ENCODE data around the gene TMPRSS11D.

Gene TMPRSS11D

DNA sequence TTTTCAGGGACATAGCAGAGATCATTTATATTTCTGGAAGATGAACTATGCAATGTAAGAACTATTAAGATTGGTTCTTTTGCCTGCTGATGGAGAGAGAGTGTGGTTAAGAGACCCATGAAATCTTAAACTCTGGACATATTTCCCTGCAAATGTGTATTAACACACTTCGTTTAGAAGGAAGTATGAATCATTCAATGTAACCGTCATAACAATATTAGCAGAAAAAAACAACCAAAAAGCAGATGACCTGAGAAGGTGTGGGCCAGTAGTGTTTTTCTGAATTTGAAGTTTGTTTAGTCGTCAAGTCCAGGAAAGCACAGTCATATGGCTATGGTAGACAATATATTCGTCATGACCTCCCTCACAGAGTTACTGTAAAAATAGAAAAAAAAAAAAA is 2.5 kb upstream of the TMPRSS11D start:
- DNase-seq (ENCODE audit: low read depth in 2 of 2) = no peak

- DNase-seq (ENCODE audit: low read depth in 2 of 2) = no peak
Measured at GRCh38 chr4:67885762-67886161, 2.0 kb upstream of the TMPRSS11D start.

GRCh38 chr4:67884701-67885100 is 899 bp upstream of the TMPRSS11D start:
- no peak for DNase-seq (ENCODE audit: low read depth in 2 of 2)

DNA sequence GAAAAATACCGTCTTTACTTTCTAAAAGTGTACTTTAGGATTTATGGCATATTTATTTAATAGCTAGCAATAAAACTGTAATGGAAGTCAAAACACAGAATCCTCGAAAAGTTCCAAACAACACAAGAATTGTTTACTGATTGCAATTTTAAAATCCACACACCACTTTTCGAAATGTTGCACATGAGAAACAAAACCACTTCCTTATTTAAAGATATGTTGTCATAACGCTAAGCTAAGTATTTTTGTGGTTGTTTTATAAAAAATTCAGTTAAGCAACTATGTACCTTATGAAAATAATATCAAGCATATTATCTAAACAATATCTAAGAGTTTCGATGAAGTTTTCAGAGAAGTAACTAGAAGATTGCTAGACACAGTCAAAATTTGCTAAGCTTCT is 344 bp downstream of the TMPRSS11D start:
- DNase-seq (ENCODE audit: low read depth in 2 of 2) = no peak

- no peak for DNase-seq (ENCODE audit: low read depth in 2 of 2)
Measured at GRCh38 chr4:67880866-67881610, 2.8 kb downstream of the TMPRSS11D start.

DNA sequence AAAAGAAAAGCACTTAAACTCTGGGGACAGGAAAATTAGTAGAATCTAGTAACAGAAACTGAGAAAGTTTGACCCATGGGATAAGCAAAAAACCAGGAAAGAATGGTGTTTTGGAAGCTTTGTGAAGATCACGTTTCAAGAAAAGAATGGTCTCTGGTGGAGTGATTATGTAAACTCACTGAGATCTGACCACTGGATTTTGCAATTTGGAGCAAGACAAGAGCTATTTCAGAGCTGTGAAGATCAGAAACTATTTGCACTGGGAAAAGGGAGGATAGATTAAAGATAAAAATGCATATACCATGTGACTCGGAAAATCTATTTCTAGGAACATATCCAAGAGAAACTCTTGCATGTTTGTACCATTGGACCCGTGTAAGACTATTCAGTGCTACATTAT is 4.3 kb downstream of the TMPRSS11D start:
- no peak for DNase-seq (ENCODE audit: low read depth in 2 of 2)

- DNase-seq (ENCODE audit: low read depth in 2 of 2) = no peak
Measured at GRCh38 chr4:67877086-67877485, 6.7 kb downstream of the TMPRSS11D start.

- no peak for DNase-seq (ENCODE audit: low read depth in 2 of 2)
Measured at GRCh38 chr4:67874986-67875385, 8.8 kb downstream of the TMPRSS11D start.

GRCh38 chr4:67873116-67873515 is 10.7 kb downstream of the TMPRSS11D start:
- DNase-seq (ENCODE audit: low read depth in 2 of 2) = no peak

GRCh38 chr4:67871867-67872266 is 11.9 kb downstream of the TMPRSS11D start:
- no peak for DNase-seq (ENCODE audit: low read depth in 2 of 2)

DNA sequence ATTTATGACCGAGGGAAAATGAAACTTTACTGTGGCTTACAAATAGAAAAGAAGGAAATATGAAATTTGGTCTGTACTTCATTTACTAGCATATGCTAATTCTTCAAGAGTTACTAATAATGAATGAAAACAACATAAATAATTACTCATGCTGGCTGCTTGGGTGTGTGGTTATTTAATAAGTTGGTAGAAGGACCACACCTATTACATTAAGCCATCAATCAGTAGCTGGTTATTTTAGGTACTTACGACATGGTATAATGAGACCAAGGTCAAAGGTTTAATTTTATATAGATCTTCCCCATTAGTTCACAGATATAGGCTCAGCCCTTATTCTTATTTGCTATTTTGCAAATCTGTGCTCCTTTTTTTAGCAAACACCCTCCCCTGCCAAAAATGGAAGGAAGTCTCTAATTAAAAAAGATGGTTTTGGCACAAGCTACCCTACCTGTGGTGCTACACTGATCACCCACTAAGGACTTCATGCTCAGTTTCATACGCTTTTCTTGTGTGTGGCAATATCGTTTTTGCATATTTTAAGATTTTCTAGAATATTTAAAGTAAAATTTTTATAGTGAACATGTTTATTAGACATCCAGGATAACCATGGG is 14.1 kb downstream of the TMPRSS11D start:
- no peak for DNase-seq (ENCODE audit: low read depth in 2 of 2)

GRCh38 chr4:67861513-67861912 is 22.3 kb downstream of the TMPRSS11D start:
- DNase-seq (ENCODE audit: low read depth in 2 of 2) = no peak

- DNase-seq (ENCODE audit: low read depth in 2 of 2) = no peak
Measured at GRCh38 chr4:67853336-67853735, 30.5 kb downstream of the TMPRSS11D start.

GRCh38 chr4:67820903-67821302 is 62.9 kb downstream of the TMPRSS11D start:
- DNase-seq (ENCODE audit: low read depth in 2 of 2) = no peak

GRCh38 chr4:67810011-67810410 is 73.8 kb downstream of the TMPRSS11D start:
- no peak for DNase-seq (ENCODE audit: low read depth in 2 of 2)

DNA sequence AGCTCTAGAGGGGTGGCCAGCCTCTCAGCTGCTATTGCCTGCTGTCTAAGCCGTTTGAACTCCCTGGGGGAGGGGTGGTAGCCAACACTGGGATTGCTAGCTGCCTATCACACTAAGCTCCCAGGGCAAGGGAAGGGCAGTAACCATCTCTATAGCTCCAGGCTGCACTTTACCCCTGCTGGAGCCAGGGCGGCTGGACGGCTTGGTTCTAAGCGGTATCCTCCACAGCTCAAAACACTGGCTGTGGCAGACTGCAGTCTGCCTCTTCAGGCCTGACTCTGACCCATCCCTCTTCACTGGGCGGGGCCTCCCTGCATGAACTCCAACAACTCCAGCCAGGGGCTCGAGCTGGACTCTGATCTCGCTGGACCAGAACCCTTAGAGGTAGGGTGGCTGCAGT is 74.3 kb downstream of the TMPRSS11D start:
- DNase-seq (ENCODE audit: low read depth in 2 of 2) = no peak

DNA sequence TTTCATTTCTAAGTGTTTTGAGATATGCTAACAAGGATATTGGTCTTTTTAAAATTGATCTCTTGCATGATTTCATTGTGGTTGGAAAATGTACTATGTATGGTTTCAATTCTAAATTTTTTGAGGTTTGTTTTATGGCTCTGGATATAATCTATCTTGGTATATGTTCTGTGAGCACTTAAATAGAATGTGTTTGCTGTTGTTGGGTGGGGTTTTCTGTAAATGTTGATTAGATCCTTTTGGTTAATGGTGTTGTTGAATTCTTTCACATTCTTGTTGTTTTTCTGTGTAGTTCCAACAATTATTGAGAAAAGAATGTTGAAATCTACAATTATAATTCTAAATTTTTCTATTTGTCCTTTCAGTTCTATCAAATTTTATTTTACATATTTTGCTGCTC is 87.0 kb downstream of the TMPRSS11D start:
- DNase-seq (ENCODE audit: low read depth in 2 of 2) = no peak

- DNase-seq (ENCODE audit: low read depth in 2 of 2) = no peak
Measured at GRCh38 chr4:67790721-67791120, 93.1 kb downstream of the TMPRSS11D start.

DNA sequence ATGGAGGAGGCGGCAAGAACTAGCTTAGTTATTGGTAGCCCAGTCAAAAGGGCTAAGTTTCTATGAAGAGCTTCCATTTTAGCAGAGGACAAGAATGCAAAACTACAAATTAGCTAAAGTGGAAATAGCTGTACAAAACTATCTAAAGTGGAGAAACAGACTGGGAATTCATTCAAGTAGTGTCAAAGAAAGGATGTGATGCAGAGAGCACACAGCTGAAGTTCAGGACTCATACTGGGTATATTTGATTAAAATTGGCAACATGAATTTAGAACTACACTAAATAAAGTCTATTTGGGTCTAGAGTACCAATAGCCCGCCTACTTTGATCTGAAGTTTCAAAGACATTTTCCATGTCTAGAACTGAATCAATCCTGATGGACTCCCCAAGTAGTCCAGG is 96.5 kb downstream of the TMPRSS11D start:
- DNase-seq (ENCODE audit: low read depth in 2 of 2) = no peak

DNA sequence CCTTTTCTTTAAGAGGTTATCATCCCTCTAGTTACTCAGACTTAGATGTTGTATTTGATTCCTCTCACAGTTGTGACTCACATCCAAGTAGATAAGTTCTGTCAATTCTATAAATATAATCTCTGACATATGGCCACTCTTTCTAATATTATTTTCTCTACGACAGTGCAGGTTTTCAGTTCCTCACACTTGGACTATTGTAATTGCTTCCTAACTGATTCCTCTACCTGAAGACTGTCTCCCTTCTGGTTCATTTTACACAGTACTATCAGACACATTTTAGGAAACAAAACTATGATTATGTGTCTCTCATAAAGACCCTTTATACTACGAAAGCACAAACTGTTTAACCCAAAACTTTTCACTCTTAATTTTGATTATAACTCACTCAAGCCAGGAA is 98.3 kb downstream of the TMPRSS11D start:
- no peak for DNase-seq (ENCODE audit: low read depth in 2 of 2)

DNA sequence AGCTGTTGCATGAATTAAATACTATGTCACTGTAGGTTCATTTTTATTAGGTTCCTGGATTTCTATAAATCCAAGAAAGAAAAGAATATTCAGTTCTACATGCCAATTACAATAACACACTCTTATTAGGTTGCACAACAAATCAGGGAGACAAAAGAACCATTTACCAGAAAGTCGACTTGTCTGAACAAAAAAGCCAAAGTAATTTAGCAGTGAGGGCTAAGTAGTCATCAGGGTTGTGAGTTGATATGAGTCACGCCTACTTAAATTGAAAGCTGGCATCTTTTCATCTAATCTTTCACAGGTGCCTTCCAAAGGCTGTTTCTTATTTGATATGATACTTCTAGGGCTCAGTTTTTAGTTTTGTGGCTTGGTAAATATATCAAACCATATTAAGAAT is 104.2 kb downstream of the TMPRSS11D start:
- DNase-seq (ENCODE audit: low read depth in 2 of 2) = no peak

DNA sequence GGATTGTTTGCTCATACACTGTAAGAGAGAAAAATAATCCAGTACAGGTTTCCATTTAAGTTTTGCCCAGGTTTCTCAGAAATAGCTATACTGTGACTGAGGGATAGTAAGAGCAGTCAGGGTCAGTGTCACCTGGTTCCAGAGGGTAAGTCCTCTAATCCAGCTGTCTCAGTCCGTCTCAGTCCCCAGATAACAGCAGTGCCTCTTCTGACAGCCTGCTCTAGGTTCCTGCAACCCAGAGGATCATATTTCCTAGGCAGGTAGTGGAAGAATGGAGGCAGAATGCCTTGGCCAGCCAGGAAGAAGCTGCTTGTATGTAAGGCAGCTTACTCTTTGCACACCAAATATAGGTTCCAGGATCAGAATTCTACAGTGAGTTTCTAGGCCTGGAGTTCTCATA is 107.1 kb downstream of the TMPRSS11D start:
- DNase-seq (ENCODE audit: low read depth in 2 of 2) = no peak
